NCI-H526 (cell line): ENCODE results near the gene ASCC1.
"Not testable (repeated sequence)": the region's sequence is repeated elsewhere in the genome, so short reads cannot be mapped to it uniquely, and the experiment has no call there.

Source experiments
- DNase-seq, 2 experiments: peaks; one replicate each; lab custom pipeline; 2025; lab: John Stamatoyannopoulos, UW

ASCC1 gene, protein sequence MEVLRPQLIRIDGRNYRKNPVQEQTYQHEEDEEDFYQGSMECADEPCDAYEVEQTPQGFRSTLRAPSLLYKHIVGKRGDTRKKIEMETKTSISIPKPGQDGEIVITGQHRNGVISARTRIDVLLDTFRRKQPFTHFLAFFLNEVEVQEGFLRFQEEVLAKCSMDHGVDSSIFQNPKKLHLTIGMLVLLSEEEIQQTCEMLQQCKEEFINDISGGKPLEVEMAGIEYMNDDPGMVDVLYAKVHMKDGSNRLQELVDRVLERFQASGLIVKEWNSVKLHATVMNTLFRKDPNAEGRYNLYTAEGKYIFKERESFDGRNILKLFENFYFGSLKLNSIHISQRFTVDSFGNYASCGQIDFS

DNA sequence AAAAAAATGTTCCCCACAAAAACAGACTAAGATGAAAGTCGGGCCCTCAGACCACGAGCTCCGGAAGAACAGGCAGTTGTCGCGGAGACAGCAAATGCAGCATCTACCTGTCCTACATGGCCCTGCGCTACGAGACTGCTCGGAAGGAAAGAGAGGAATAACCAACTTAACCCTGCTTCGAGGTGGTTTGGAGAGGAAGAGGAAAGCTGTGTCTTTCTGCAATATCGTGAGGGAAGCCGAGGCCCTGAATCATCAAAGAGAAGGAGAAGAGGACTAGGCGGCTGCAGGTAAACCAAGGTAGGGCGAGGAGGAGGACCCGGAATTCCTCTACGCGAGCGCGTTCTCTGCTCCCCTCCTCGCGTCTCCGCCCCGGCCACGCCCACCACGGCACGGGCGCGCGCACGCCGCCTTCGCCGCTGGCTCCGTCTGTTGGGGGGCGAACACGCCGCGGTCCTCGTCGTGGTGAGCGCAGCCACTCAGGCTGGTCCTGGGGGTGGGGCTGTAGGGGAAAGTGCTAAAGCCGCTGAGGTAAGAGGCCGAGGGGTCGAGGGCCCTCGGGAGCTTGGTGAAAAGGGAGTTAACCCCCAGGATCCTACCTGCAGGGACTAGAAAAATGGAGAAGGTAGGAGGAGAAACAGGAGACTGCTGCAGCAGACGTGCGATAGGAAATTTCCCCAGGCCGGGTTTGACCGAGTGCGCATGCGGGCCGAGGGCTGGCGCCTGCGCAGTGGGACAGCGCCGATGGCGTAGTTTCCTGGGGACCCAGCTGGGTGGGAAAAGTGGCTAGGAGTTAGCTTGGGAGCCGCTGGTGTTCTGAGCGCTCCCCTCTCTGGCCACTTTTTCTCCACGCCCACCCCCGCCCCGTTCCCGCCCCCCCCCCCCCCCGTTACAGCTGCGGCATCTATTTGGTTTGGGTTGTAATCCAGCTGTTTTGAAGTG is at the start of gene ASCC1, which contains the start of gene ANAPC16:
Gene ASCC1 (minus strand): TSS at position 666 of the 939 bp plus-strand sequence. CDS start 2,978 bp downstream, outside the sequence.
Gene ANAPC16 (plus strand): TSS at position 402 of the 939 bp plus-strand sequence. CDS start 7,903 bp downstream, outside the sequence.
- DNase-seq = peak; percentile 79 to 89

DNA sequence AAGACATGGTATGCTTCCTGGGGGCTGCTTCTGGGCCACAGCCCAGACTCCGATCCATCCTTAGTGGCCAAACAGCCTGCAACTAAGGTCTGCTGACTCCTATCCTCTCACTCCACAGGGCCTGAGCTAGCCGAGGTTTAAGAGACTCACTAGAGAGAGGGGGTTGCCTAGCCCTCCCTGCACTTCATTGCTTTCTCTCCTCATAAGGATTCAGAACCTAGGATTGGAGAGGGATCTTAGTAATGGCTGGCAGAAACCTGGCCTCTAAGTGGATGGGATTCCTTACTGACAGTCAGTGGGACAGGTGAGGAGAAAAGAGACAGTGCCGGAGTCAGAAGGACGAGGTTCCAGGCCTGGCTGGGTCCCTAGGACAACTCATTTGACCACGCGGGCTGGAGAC is 49.4 kb upstream of the ASCC1 start:
- DNase-seq = no peak

DNA sequence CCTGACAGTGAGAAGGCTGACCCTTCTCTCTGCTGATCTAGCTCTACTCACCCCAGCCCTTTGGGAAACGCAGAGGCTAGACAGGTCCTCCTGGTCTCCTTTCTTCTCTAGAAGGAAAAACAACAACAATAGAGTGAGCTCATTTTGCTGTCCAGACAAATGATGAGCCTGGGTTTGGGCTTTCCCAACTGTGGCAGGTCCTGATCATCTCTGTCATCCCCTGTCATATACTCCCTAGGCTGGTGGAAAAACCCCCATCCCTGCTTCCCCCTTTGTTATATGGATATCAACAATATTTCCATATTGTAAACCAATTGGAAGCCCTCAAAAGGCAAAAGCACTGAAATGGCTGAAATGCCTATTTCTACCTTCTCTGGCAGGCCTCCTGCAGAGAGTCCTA is 48.5 kb upstream of the ASCC1 start:
- DNase-seq = no peak

DNA sequence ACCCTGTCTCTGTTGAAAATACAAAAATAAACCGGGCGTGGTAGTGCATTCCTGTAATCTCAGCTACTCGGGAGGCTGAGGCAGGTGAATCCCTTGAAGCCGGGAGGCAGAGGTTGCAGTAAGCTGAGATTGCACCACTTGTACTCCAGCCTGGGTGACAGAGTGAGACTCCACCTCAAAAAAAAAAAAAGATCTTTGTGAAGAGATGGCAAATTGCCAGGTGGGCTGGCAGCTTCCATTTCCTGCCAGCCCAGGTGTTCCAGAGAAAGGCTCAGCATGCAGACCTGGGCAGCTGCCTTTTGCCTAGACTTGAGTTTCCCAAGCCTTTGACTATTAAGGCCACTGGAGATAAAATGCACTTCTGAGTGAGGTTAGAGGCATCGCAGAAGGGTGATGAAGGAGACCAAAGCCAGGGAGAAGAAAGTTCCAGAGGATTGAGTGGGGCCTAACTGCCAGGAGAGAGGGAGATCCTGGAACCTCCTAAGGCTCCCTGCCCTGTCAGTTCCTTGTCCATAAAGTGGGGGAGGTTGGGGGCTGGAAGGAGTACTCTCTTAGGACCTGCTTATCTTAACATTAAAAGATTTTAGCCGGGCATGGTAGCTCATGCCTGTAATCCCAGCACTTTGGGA is 47.7 kb upstream of the ASCC1 start:
- peak in 1 of 2 experiments; percentile 47 for DNase-seq

DNA sequence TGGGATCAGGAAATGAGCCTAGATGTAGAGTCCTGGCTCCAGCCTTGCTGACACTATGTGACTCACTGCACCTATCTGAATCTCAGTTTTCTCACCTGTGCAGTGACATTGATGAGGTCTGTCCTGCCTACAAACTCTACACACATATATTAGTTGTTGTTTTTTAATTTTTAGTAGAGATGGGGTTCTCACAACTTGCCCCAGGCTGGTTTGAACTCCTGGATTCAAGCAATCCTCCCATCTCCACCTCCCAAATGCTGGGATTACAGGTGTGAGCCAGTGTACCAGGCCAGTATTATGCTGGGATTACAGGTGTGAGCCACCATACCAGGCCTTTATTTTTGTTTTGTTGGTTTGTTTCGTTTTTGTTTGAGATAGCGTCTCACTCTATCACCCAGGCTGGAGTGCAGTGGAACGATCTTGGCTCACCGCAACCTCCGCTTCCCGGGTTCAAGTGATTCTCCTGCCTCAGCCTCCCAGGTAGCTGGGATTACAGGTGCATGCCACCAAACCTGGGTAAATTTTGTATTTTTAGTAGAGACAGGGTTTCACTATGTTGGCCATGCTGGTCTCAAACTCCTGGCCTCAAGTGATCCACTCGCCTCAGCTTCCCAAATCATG is 45.8 kb upstream of the ASCC1 start:
- no peak for DNase-seq

DNA sequence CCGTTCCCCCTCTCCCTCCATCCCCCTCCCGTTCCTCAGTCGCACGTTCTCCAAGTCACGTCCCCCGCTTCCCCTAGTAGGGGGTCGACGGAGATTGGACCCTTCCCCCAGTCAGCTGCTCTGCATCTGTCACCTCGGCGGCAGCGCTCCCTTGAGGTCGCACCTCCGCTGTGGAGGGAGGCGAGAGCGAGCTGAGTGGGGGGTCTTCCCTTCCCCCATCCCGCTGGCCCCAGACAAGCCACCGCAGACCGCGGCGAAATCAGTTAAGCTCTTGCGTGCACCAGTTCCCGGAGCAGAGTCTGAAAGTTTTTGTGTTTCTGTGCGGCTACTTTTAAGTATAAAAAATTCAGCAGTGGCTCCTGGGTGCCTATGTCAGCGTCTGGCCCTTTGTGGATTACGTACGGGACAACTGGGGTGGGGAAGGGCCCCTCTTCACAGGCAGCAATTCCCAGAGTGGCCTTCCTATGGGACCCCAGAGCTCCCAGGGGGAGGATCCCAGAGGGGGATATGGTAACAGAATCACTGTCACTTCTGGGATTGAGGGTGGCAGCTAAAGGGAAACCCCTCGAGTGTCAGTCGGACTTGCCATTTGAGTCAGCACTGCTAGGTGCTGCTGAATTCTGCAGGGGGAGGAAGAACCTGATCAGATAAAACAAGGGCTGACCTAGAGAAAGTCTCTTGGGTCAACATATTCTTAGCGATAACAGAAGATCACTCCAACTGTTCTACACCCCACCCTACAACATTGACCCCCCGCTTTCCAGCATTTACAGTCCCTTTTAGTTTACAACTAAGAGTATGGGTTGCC is 45.1 kb upstream of the ASCC1 start:
- no peak for DNase-seq

DNA sequence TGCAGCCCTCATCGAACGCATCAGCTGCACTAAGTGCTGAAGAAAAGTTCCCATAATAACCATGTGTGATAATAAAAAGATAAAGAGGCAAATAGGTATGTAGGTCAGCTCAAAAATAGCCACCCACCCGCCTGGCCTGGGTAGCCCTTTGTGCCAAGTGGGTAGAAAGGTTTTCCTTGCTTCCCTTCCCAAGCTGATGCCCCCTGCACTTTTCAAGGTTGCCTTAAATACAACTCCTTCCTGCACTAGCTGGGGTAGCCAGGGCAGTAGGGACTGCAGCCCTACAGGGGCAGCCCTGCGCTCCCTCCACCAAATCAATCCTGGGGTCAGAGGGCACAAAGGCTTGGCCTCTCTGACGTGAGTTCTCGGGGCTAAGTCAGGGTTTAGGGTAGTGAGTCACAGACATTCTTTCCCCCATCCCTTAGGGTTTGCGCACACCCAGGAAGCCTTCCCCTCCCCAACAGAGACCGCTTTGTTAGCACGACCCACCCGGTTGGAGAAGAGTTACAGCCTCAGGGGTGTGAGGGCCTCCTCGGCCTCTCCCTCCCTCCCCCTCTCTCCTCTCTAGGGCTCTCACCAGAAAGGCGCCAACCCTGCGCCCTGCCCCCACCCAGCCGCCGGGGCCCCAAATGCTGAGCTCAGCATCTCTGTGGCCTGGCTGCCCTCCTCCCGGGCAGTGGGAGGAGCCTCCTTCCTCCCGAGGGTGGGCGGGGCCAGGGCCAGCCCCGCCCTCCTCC is 44.3 kb upstream of the ASCC1 start:
- DNase-seq = peak; percentile 13 to 58

DNA sequence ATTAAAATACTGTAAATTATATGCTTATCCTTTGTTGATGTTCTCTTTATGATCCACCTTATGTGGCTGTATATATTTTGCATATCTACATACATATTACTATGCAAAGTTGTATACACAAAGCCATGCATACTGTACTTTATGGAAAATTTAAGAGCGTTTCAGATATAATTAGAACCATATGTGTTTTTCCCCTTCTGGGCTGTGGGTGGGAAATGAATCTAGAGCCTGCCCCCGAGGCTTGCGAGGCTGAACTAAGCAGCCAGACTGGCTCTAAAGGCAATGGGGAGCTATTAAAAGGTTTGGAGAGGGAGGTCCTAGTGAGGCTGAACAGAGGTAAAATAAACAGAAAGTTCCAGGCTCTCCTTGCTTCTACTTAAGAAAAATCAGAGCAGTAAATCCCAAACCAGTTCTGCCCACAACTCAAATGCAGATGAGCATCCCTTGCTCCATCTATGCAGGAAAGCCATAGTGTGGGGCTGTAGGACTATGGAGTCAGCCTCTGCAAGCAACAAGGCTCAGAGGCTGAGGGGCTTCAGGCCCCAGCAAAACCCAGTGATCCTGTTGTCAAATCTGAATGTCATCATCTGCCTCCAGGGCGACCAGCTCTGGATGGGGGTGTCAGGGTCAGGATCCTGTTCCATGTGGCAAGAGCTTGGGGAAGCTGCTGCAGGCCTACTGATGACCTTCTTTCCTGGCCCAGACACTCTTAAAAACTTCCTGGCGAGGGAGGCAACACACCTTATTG is 43.6 kb upstream of the ASCC1 start:
- DNase-seq = peak in 1 of 2 experiments; percentile 43

DNA sequence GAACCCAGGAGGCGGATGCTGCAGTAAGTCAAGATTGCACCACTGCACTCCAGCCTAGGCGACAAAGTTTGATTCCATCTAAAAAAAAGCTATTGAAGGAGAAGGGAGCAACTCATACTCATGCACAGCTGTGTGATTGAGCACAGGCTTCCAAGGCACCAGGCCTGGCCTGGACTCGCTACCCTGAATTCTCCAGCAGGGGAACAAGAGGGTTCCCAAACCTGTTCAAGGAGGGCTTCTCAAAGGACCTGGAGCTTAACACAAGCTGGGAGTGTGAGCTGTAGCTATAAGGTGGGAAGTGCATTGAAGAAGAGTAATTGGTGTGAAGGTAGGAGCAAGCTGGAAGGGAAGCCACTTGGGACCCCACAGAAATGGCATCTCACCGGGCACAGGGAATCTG is 42.5 kb upstream of the ASCC1 start:
- DNase-seq = no peak

DNA sequence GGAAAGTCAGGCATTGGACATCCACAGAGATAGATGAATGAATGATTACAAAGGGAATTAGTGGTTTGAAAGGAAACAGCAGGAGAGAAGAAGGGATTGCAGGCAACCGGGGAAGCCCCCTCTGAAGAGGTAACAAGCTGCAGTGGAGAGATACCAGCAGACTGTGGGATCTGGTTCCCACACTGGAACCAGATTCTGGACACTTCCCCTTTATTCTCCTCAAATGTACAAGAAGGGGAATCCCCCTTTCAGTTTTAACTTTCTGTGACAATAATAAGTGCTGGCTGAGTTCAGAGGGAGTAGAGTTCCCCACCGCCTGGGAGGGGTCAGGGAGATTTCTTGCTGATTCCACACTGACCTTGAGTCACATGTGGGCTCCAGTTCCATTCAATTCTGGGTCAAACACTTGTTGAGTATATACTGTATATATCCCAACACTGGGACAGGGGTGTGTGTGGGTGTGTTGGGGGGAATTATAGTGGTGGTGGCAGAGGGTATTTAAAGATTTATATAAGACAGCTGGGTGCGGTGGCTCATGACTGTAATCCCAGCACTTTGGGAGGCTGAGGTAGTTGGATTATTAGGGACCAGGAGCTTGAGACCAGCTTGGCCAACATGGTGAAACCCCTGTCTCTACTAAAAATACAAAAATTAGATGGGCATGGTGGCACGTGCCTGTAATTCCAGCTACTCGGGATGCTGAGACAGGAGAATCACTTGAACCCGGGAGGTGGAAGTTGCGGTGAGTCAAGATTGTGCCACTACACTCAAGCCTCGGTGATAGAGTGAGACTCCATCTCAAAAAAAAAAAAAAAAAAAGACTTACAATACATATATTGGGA is 41.2 kb upstream of the ASCC1 start:
- DNase-seq = no peak

DNA sequence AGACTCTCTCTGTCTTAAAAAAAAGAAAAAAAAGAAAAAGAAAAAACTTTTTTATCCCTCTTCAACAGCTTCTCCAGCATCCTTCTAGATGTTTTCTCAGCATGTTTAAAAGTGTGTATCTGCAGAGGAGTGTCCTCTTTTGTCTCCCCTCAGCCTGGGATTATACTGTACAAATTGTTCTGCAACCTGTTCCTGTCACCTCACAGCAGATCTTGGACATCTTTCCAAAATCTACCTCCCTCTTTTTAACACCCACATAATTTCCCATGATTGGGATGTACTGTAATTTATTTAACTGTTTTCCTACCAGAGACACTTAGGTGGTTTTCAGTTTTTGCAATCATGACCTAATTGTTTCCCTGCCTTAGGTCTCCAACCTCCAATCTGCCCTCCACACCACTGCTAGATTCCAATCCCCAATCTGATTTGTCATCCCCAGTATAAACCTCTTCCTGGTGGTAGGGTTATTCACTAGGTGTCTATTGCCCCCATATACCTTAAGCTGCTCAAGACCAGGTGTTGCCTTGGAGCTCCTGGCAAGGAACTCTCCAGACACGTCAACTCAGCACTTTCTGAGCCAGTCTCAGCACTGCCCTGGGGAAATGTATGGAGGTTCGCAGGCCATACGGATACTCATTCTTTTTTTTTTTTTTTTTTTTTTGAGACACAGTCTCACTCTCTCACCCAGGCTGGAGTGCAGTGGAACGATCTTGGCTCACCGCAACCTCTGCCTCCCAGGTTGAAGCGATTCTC is 40.1 kb upstream of the ASCC1 start:
- no peak for DNase-seq

DNA sequence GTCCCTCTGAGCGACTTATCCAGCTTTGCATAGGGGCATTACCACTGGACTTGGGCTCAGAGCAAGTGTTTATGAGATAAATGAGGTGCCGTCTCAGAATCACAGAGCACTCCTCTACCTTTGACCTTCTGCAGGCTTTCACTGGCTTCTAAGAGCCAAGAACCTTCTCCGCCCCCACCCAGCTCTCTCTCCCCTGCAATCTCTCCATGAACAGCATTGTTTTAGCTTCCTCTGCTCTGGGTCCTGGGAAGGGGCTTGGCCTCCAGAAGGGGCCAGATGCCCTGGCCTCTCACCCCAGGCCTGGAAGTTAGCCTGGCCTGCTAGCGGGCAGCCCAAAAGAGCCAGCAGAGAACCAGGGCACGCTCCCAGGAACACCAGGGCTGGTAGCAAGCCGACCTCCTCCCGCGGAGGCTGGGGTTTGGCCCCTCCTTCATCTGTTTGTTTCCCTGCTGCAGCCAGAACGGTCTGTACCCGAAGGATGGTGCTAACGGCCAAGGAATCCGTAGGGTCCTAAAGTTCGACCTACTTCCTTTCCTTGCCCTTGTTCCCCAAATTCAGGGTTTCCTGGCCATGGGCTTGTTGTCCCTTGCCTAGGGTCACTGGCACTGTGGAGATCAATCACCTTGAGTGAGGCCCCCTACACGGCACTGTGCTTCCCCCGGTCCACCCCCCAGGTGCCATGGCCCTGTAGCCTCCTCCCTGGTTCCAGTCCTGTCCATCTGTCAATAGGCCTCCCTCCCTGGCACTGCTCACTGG is 38.9 kb upstream of the ASCC1 start:
- DNase-seq = peak in 1 of 2 experiments; percentile 40

DNA sequence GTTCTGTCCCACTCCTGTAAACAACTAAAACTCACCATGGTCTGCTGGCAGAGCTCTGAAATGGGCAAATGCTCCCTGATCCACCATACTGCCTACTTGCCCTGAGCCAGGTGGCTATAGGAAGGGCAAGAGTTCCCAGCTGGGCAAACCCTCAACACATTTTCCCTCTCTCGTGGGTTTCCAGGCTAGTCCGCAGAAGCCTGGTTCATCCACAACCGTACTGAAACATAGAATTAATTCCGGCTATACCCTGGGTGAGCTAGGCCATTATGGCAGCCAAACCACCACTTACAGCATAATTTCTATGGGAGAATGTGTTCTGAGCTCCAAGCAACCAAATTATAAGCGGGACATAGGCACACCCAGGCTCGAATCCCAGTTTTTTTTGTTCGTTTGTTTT is 37.5 kb upstream of the ASCC1 start:
- DNase-seq = no peak

DNA sequence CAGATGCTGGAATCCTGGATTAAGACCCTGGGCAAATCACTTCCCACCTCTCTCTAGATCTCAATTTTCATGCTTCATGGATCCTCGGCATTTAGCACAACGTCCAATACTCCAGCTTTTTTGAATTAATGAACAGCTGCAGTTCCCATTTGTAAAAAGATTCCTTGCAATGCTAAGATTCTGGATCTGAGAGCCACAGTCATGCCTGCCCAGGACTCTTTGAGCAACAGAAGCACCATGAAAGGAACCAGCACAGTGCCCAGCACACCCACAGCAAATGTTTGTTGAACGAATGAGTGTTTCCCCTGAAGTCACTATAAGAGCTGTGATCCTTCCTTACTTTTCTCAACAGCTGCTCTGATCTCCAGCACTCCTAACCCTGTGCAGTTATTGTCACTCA is 36.9 kb upstream of the ASCC1 start:
- no peak for DNase-seq

DNA sequence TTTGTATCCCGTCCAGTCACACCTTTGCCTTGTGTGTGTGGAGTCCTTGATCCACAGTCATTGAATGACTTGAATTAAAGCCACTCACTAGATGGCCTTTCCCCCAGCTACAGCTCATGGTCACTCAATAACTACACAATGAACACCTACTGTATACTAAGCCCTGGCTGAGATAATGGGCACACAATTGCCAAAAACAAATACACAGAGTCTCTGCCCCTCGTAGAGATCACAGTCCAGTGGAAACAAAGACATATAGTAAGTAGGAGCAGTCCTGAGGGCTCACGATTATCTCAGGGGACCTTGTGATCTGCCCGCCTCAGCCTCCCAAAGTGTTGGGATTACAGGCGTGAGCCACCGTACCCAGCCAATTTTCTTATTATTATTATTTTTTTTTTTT is 35.6 kb upstream of the ASCC1 start:
- DNase-seq = no peak

DNA sequence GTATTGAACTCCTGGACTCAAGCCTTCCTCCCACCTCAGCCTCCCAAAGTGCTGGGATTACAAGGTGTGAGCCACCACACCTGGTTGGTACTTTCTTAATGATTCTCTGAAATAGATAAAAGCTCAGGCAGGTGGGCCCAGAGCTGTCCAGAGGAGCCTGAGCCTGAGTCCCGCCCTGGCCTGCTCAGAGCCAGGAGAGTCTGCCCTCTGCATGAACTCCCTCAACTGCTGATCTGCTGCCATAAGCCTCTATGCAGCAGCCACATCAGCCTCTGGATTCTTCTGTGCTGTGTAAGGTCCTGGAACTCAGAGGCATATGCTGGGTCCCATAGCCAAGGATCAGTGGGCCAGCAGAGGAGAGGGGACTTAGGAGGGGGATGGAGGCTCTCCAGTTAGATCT is 34.6 kb upstream of the ASCC1 start:
- DNase-seq = no peak

DNA sequence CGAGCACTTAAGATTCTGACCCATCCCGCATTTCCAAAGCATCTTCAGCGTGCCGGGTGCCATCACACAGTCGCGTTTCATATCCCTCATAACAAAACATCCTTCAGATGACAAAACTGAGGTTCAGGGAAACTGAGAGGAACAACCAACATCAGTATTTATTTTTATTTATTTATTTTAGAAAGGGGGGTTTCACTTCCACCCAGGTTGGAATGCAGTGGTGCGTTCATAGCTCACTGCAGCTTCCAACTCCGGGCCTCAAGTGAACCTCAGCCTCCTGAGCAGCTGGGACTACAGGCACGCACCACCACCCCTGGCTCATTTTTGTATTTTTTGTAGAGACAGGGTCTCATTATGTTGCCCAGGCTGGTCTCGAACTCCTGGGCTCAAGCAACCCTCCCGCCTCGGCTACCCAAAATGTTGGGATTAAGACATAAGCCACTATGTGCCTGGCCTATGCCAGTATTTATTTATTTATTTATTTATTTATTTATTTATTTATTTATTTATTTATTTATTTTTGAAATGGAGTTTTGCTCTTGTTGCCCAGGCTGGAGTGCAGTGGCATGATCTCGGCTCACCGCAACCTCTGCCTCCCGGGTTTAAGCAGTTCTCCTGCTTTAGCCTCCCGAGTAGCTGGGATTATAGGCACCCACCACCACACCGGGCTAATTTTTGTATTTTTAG is 33.2 kb upstream of the ASCC1 start:
- not testable (repeated sequence) for DNase-seq
